Left ventricle myocardium inferior (tissue), 1 donor: ENCODE data around the gene STEAP2. TPM values are rescaled to one million over a fixed set of nuclear protein-coding genes. Genes with fewer than 3 reads are reported as not detected.

Experiments used
- DNase-seq: peaks from one replicate; pipeline ENCODE4 v3.0.0-alpha.2; 2020
- H3K27ac ChIP-seq: fragments of 200-600 bp; replicated peaks from 2 replicates; pipeline ENCODE4 v1.8.0; 2021
- H3K27me3 ChIP-seq: fragments of 200-600 bp; 2 replicates; pipeline ENCODE4 v1.8.0; 2021; ENCODE audit warnings: low read depth
- H3K36me3 ChIP-seq: fragments of 200-600 bp; 2 replicates; pipeline ENCODE4 v1.8.0; 2021
- H3K4me1 ChIP-seq: fragments of 200-600 bp; 2 replicates; pipeline ENCODE4 v1.8.0; 2021
- H3K4me3 ChIP-seq: fragments of 200-600 bp; 2 replicates; pipeline ENCODE4 v1.8.0; 2021; ENCODE audit warnings: mild to moderate bottlenecking, moderate library complexity
- H3K9me3 ChIP-seq: fragments of 200-600 bp; replicated peaks from 2 replicates; pipeline ENCODE4 v1.8.0; 2021
- intact Hi-C: fragments of 100-400 bp; cut with micrococcal nuclease; formaldehyde crosslinking; loops from one replicate; pipeline ENCODE4 v1.11.0; 2022
- total RNA-seq: library from RNA; stranded (reverse); fragmentation: NEBNext Ultra II Directional; extraction: Animal tissue kit (Norgen Biotek cat#: 25700); gene quantifications from one replicate; pipeline ENCODE4 v1.2.1, GENCODE V29; 2021
- TF ChIP-seq, protein P1 (sequence below): fragments of 200-600 bp; IDR thresholded peaks from 2 replicates; pipeline ENCODE4 v1.8.0; 2021; ENCODE audit warnings: antibody characterized with exemption, mild to moderate bottlenecking, borderline replicate concordance
- donor health status: DM: no; HTN: yes; CAD: no; lungs with severe emphysema.

STEAP2 gene
- total RNA-seq, 1 donor from 2014 or later, result 6.1 TPM

DNA sequence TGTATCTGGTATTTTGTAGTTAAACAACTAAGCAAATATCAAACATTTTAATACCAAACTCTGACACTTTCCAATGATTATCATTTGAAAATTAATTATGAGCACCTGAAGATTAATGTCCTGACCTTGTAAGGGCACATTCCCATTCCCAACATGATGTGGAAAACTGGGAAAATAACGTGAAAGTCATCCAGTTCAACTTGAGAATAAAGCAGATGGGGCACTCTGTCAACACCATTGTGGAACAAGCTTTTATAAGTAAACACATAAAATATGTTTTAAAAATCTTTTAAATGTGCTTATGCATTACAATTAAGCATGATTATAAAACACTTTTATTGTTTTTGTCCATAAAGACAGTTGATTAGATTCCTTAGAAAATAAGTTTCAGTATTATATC lies 14.1 kb downstream of the STEAP2 start:
- no peak for DNase-seq
- intact Hi-C loops, result no loop called here
- Histone ChIP-seq H3K4me1 (no peaks in the 10 kb centered on the region), H3K4me3 (no peak overlapping the region), H3K36me3 (no peaks in the 10 kb centered on the region), H3K27ac (no peak overlapping the region), H3K9me3 (no peaks in the 10 kb centered on the region), H3K27me3 (no peaks in the 10 kb centered on the region)
- TF ChIP-seq, protein P1, sequence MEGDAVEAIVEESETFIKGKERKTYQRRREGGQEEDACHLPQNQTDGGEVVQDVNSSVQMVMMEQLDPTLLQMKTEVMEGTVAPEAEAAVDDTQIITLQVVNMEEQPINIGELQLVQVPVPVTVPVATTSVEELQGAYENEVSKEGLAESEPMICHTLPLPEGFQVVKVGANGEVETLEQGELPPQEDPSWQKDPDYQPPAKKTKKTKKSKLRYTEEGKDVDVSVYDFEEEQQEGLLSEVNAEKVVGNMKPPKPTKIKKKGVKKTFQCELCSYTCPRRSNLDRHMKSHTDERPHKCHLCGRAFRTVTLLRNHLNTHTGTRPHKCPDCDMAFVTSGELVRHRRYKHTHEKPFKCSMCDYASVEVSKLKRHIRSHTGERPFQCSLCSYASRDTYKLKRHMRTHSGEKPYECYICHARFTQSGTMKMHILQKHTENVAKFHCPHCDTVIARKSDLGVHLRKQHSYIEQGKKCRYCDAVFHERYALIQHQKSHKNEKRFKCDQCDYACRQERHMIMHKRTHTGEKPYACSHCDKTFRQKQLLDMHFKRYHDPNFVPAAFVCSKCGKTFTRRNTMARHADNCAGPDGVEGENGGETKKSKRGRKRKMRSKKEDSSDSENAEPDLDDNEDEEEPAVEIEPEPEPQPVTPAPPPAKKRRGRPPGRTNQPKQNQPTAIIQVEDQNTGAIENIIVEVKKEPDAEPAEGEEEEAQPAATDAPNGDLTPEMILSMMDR, result no peak

DNA sequence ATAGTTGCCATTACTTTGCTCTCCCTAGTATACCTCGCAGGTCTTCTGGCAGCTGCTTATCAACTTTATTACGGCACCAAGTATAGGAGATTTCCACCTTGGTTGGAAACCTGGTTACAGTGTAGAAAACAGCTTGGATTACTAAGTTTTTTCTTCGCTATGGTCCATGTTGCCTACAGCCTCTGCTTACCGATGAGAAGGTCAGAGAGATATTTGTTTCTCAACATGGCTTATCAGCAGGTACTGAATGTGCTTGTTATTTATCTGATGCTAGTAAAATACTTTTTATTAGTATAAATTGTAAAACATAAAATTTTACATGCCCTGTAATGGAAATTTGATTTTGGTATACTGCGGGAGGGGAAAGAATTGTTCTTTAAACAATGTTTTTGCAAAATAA lies 15.7 kb downstream of the STEAP2 start:
- H3K27ac ChIP-seq, result no peak overlapping the region
- intact Hi-C loops, result no loop called here
- H3K4me3 ChIP-seq, result no peak overlapping the region

DNA sequence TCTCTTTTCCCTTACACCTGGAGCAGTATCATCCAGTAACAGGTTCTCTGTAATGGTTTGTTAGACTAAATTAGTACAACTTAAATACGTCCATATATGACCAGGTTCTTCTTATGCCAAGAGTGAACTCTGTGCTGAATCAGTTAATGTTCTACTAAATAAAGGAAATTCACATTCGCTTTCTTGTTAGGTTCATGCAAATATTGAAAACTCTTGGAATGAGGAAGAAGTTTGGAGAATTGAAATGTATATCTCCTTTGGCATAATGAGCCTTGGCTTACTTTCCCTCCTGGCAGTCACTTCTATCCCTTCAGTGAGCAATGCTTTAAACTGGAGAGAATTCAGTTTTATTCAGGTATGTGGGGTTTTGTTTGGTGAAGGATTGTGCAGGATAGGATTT lies 18.1 kb downstream of the STEAP2 start:
- H3K4me1 ChIP-seq, result no peaks in the 10 kb centered on the region
- TF ChIP-seq, protein P1, result no peak
- H3K27ac ChIP-seq, result no peak overlapping the region
- no peaks in the 10 kb centered on the region for H3K36me3 ChIP-seq
- H3K27me3 ChIP-seq, result no peaks in the 10 kb centered on the region
- intact Hi-C loops, result no loop called here
- H3K4me3 ChIP-seq, result no peak overlapping the region
- DNase-seq, result no peak
- no peaks in the 10 kb centered on the region for H3K9me3 ChIP-seq

More for the DNA sequence above, 15.7 kb downstream of the STEAP2 start:
- H3K27me3 ChIP-seq, result no peaks in the 10 kb centered on the region
- H3K9me3 ChIP-seq, result no peaks in the 10 kb centered on the region
- no peaks in the 10 kb centered on the region for H3K4me1 ChIP-seq
- TF ChIP-seq, protein P1, result no peak
- H3K36me3 ChIP-seq, result no peaks in the 10 kb centered on the region
- no peak for DNase-seq

DNA sequence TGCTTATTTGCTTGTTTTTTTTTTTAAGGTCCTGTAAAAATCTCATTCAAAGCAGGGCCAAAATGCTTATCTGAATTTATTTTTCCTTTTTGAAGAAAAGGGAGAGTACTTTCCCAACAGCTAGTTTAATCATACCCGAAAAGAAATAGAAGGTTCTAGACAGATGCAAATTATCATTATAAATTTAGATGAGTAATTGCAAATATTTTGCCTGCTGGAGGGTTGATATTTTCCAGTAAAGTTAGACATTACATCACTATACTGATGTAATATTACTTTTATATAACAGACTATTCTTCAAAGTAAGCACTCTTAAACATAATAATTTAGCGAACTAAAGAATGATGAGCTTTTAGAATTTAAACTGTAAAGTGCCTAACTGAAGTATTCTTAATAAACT lies 19.3 kb downstream of the STEAP2 start:
- H3K4me3 ChIP-seq, result no peak overlapping the region
- TF ChIP-seq, protein P1, result no peak
- no peaks in the 10 kb centered on the region for H3K36me3 ChIP-seq
- no peak overlapping the region for H3K27ac ChIP-seq
- no peaks in the 10 kb centered on the region for H3K4me1 ChIP-seq
- intact Hi-C loops, result no loop called here
- no peak for DNase-seq
- no peaks in the 10 kb centered on the region for H3K27me3 ChIP-seq
- H3K9me3 ChIP-seq, result no peaks in the 10 kb centered on the region

DNA sequence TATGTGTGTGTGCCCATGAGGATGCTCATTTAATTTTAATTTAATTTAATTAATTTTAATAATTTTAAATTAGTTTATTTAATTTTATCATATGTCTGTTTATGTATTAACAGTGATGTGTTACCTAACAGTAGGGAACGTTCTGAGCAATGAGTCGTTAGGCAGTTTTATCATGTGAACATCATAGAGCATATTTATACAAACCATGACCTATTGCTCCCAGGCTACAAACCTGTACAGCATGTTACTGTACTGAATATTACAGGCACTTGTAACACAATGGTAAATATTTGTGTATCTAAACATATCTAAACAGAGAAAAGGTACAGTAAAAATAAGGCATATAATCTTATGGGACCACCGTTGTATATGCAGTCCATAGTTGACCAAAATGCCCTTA lies 19.8 kb downstream of the STEAP2 start:
- no peaks in the 10 kb centered on the region for H3K36me3 ChIP-seq
- DNase-seq, result no peak
- H3K9me3 ChIP-seq, result no peaks in the 10 kb centered on the region
- intact Hi-C loops, result no loop called here
- TF ChIP-seq, protein P1, result no peak
- no peaks in the 10 kb centered on the region for H3K27me3 ChIP-seq
- H3K4me1 ChIP-seq, result no peaks in the 10 kb centered on the region
- H3K27ac ChIP-seq, result no peak overlapping the region
- H3K4me3 ChIP-seq, result no peak overlapping the region

DNA sequence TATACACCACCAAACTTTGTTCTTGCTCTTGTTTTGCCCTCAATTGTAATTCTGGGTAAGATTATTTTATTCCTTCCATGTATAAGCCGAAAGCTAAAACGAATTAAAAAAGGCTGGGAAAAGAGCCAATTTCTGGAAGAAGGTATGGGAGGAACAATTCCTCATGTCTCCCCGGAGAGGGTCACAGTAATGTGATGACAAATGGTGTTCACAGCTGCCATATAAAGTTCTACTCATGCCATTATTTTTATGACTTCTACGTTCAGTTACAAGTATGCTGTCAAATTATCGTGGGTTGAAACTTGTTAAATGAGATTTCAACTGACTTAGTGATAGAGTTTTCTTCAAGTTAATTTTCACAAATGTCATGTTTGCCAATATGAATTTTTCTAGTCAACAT lies 20.9 kb downstream of the STEAP2 start:
- intact Hi-C loops, result no loop called here
- Histone ChIP-seq H3K9me3 (no peaks in the 10 kb centered on the region), H3K27me3 (no peaks in the 10 kb centered on the region), H3K27ac (no peak overlapping the region), H3K36me3 (no peaks in the 10 kb centered on the region), H3K4me3 (no peak overlapping the region), H3K4me1 (no peaks in the 10 kb centered on the region)
- TF ChIP-seq, protein P1, result no peak
- DNase-seq, result no peak
